Measurements from ENCODE around the gene GNAI3.

- TF ChIP-seq PKNOX1 (IDR thresholded peaks at IDR 0.05) = peak; percentile 89
- no peak; the same call in none of the 2 replicates for TF ChIP-seq NFRKB (IDR thresholded peaks at IDR 0.05)
- no peak for TF ChIP-seq HDGF (IDR thresholded peaks at IDR 0.05; ENCODE audit: borderline replicate concordance)
- no peak for TF ChIP-seq FOXM1 (IDR thresholded peaks at IDR 0.05; ENCODE audit: borderline replicate concordance)
- TF ChIP-seq SUZ12 (IDR thresholded peaks at IDR 0.05) = no peak
- TF ChIP-seq SP1 (IDR thresholded peaks at IDR 0.05) = no peak
- no peak for TF ChIP-seq FOXK2 (IDR thresholded peaks at IDR 0.05)
- TF ChIP-seq LEF1 (IDR thresholded peaks at IDR 0.05; ENCODE audit: borderline replicate concordance) = no peak
- no peak for TF ChIP-seq BHLHE40 (IDR thresholded peaks at IDR 0.05; ENCODE audit: borderline replicate concordance)
Measured at GRCh38 chr1:109546311-109547109, 1.9 kb upstream of the GNAI3 start.
